ENCODE data around the gene ATG12. TPM values are rescaled to one million over a fixed set of nuclear protein-coding genes. Genes with fewer than 3 reads are reported as not detected.

ATG12 gene
- total and polyA plus RNA-seq, 2 of the 13 experiments (the other 11 are each of a cell fraction or from before 2014, with no cell fraction given), result 46.4 to 58.1 TPM

DNA sequence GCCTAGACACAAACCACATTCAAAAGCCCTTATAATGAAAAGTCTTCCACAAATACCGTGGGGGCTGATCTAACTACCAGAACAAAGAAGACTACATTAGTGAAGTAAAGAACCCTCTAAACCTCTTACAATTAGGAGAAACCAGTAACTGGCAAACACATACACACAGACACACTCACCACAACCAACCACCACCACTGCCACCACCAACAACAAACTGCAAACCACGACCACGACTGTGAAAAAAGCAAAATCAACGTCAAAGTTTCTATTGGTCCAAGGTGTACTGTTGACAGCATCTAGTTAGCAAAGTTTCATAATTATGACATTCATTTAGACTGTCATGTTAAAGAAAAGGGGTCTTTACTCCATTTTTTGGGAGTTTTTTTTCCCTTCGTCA is 27.6 kb downstream of the ATG12 start (continued):
- TF ChIP-seq, protein P1, sequence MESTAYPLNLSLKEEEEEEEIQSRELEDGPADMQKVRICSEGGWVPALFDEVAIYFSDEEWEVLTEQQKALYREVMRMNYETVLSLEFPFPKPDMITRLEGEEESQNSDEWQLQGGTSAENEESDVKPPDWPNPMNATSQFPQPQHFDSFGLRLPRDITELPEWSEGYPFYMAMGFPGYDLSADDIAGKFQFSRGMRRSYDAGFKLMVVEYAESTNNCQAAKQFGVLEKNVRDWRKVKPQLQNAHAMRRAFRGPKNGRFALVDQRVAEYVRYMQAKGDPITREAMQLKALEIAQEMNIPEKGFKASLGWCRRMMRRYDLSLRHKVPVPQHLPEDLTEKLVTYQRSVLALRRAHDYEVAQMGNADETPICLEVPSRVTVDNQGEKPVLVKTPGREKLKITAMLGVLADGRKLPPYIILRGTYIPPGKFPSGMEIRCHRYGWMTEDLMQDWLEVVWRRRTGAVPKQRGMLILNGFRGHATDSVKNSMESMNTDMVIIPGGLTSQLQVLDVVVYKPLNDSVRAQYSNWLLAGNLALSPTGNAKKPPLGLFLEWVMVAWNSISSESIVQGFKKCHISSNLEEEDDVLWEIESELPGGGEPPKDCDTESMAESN (CRISPR knock-in tag; conservative IDR thresholded peaks at IDR 0.05), result no peak
- no peak for TF ChIP-seq GTF2F1 (IDR thresholded peaks at IDR 0.05; ENCODE audit: low read length)
- no peak for TF ChIP-seq TEAD2 (CRISPR knock-in tag; IDR thresholded peaks at IDR 0.05)
- TF ChIP-seq ZNF44 (CRISPR knock-in tag; IDR thresholded peaks at IDR 0.05), result no peak
- no peak for TF ChIP-seq ATF7 (IDR thresholded peaks at IDR 0.05)
- TF ChIP-seq ATF7 (CRISPR knock-in tag; IDR thresholded peaks at IDR 0.05), result no peak
- no peak for TF ChIP-seq ZNF788 (CRISPR knock-in tag; IDR thresholded peaks at IDR 0.05; ENCODE audit: borderline replicate concordance)
- TF ChIP-seq ZNF841 (CRISPR knock-in tag; IDR thresholded peaks at IDR 0.05; ENCODE audit: borderline replicate concordance), result no peak

DNA sequence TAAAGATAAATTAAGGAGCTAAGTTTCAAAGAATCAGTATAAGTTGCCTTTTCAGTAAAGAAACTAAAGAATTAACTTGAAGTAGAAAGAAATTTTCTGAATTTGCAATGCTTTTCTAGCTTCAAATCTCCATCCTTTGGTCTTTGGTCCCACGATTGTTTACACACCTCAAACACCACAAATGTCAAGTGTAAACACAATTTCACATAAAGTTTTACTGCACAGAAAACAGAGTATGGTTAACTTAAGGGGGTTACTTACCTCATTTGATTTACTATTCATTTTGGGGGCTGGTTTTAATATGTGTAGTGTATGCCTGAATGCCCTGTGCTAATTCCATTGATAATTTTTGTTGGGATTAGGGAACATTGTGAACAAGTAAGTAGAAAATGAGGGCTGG is 29.0 kb downstream of the ATG12 start:
- CTCF ChIA-PET (ENCODE audit: low intra/inter-chr PET ratio, low total read pairs), result no interaction called here
- TF ChIP-seq HNF4G (IDR thresholded peaks at IDR 0.05; ENCODE audit: borderline replicate concordance, low read depth, low read length) (0 out of 2 replicates have a peak, but pooled peaks have one; percentile 15), HNF4G (CRISPR knock-in tag; IDR thresholded peaks at IDR 0.05; ENCODE audit: borderline replicate concordance, low read depth) (no peak), ZNF383 (CRISPR knock-in tag; IDR thresholded peaks at IDR 0.05; ENCODE audit: borderline replicate concordance) (no peak)
- TF ChIP-seq, protein P2, sequence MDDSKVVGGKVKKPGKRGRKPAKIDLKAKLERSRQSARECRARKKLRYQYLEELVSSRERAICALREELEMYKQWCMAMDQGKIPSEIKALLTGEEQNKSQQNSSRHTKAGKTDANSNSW (CRISPR knock-in tag; IDR thresholded peaks at IDR 0.05; ENCODE audit: borderline replicate concordance), result no peak
- TF ChIP-seq, protein P3, sequence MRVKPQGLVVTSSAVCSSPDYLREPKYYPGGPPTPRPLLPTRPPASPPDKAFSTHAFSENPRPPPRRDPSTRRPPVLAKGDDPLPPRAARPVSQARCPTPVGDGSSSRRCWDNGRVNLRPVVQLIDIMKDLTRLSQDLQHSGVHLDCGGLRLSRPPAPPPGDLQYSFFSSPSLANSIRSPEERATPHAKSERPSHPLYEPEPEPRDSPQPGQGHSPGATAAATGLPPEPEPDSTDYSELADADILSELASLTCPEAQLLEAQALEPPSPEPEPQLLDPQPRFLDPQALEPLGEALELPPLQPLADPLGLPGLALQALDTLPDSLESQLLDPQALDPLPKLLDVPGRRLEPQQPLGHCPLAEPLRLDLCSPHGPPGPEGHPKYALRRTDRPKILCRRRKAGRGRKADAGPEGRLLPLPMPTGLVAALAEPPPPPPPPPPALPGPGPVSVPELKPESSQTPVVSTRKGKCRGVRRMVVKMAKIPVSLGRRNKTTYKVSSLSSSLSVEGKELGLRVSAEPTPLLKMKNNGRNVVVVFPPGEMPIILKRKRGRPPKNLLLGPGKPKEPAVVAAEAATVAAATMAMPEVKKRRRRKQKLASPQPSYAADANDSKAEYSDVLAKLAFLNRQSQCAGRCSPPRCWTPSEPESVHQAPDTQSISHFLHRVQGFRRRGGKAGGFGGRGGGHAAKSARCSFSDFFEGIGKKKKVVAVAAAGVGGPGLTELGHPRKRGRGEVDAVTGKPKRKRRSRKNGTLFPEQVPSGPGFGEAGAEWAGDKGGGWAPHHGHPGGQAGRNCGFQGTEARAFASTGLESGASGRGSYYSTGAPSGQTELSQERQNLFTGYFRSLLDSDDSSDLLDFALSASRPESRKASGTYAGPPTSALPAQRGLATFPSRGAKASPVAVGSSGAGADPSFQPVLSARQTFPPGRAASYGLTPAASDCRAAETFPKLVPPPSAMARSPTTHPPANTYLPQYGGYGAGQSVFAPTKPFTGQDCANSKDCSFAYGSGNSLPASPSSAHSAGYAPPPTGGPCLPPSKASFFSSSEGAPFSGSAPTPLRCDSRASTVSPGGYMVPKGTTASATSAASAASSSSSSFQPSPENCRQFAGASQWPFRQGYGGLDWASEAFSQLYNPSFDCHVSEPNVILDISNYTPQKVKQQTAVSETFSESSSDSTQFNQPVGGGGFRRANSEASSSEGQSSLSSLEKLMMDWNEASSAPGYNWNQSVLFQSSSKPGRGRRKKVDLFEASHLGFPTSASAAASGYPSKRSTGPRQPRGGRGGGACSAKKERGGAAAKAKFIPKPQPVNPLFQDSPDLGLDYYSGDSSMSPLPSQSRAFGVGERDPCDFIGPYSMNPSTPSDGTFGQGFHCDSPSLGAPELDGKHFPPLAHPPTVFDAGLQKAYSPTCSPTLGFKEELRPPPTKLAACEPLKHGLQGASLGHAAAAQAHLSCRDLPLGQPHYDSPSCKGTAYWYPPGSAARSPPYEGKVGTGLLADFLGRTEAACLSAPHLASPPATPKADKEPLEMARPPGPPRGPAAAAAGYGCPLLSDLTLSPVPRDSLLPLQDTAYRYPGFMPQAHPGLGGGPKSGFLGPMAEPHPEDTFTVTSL (CRISPR knock-in tag; IDR thresholded peaks at IDR 0.05; ENCODE audit: borderline replicate concordance), result peak; percentile 83; the same call in 1 of the 2 replicates
- TF ChIP-seq, protein P4, sequence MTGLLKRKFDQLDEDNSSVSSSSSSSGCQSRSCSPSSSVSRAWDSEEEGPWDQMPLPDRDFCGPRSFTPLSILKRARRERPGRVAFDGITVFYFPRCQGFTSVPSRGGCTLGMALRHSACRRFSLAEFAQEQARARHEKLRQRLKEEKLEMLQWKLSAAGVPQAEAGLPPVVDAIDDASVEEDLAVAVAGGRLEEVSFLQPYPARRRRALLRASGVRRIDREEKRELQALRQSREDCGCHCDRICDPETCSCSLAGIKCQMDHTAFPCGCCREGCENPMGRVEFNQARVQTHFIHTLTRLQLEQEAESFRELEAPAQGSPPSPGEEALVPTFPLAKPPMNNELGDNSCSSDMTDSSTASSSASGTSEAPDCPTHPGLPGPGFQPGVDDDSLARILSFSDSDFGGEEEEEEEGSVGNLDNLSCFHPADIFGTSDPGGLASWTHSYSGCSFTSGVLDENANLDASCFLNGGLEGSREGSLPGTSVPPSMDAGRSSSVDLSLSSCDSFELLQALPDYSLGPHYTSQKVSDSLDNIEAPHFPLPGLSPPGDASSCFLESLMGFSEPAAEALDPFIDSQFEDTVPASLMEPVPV (CRISPR knock-in tag; IDR thresholded peaks at IDR 0.05), result no peak

More for the DNA sequence above, 29.0 kb downstream of the ATG12 start:
- intact Hi-C loops (cut with micrococcal nuclease; ENCODE audit: unreplicated experiment), result no loop called here
- Histone ChIP-seq H4K20me1 (ENCODE audit: insufficient read depth, low read length) (no peaks in the 10 kb centered on the region), H3K27me3 (ENCODE audit: control insufficient read depth in 1 of 2, insufficient read depth in 2 of 2, low read length in 2 of 2) (peaks cover 10 to 36% of the 10 kb centered on the region in 2 experiments), H3K79me2 (ENCODE audit: insufficient read depth, low read length) (no peaks in the 10 kb centered on the region), H3K9me3 (ENCODE audit: low read length) (no peaks in the 10 kb centered on the region), H2AFZ (ENCODE audit: low read length) (no peak overlapping the region), H3K4me2 (ENCODE audit: low read depth, low read length) (no peak overlapping the region), H3K4me3 (replicated peaks in 1 of 3; ENCODE audit: insufficient read depth in 1 of 3, low read depth in 2 of 3, low read length in 3 of 3) (no peak overlapping the region), H3K36me3 (replicated peaks in 1 of 2; ENCODE audit: control insufficient read depth in 1 of 2, insufficient read depth in 2 of 2, low read length in 2 of 2) (no peaks in the 10 kb centered on the region), H3K4me1 (ENCODE audit: insufficient read depth, low read length) (peaks cover 46% of the 10 kb centered on the region), H3K27ac (ENCODE audit: extremely low read length, insufficient read depth, low read length) (no peak overlapping the region), H3K9ac (ENCODE audit: insufficient read depth, low read depth, low read length) (no peak overlapping the region)
- in situ Hi-C loops (cut with HindIII; ENCODE audit: extremely low pct_ligation_motif_present, low pct_unique_long_range_greater_than_20kb), result no loop called here
- BruUV-seq (replicated peaks), result no TSS peak
- ATAC-seq (no peak), FAIRE-seq (no peak), DNase-seq (ENCODE audit: low spot score) (no peak)
- POLR2A ChIA-PET, result no interaction called here
- 0% methylated on average over 1 of the region's 1 CpG for WGBS (ENCODE audit: low lambda C conversion rate)

Measured in HepG2 (cell line).